NCI-H1092 (cell line): ENCODE results near the gene TEAD1.

Experiments
- DNase-seq: peaks from one replicate; lab custom pipeline; 2025; lab: John Stamatoyannopoulos, UW

TEAD1 gene

GRCh38 chr11:12666915-12667314 lies 7.3 kb upstream of the TEAD1 start:
- DNase-seq = no peak

GRCh38 chr11:12667646-12668045 lies 6.6 kb upstream of the TEAD1 start:
- DNase-seq = no peak

- DNase-seq = no peak
Measured at GRCh38 chr11:12668166-12668565, 6.1 kb upstream of the TEAD1 start.

GRCh38 chr11:12669930-12670329 lies 4.3 kb upstream of the TEAD1 start:
- DNase-seq = no peak

GRCh38 chr11:12671370-12671769 lies 2.9 kb upstream of the TEAD1 start:
- no peak for DNase-seq

- DNase-seq = no peak
Measured at GRCh38 chr11:12673601-12673923, 659 bp upstream of the TEAD1 start.

- no peak for DNase-seq
Measured at GRCh38 chr11:12674571-12674935, 332 bp downstream of the TEAD1 start.

GRCh38 chr11:12674936-12675696 lies 895 bp downstream of the TEAD1 start:
- peak; percentile 43 for DNase-seq

- no peak for DNase-seq
Measured at GRCh38 chr11:12675951-12676711, 1.9 kb downstream of the TEAD1 start.

GRCh38 chr11:12677131-12677530 lies 2.9 kb downstream of the TEAD1 start:
- no peak for DNase-seq

GRCh38 chr11:12678092-12678491 lies 3.9 kb downstream of the TEAD1 start:
- no peak for DNase-seq

- no peak for DNase-seq
Measured at GRCh38 chr11:12678991-12679390, 4.8 kb downstream of the TEAD1 start.

GRCh38 chr11:12679471-12679870 lies 5.2 kb downstream of the TEAD1 start:
- no peak for DNase-seq

- peak; percentile 70 for DNase-seq
Measured at GRCh38 chr11:12680246-12680939, 6.2 kb downstream of the TEAD1 start.

GRCh38 chr11:12680940-12681258 lies 6.7 kb downstream of the TEAD1 start:
- no peak for DNase-seq

GRCh38 chr11:12681466-12681865 lies 7.2 kb downstream of the TEAD1 start:
- no peak for DNase-seq

- DNase-seq = no peak
Measured at GRCh38 chr11:12682288-12682687, 8.1 kb downstream of the TEAD1 start.

- no peak for DNase-seq
Measured at GRCh38 chr11:12682737-12683500, 8.7 kb downstream of the TEAD1 start.

GRCh38 chr11:12683874-12684273 lies 9.7 kb downstream of the TEAD1 start:
- DNase-seq = no peak

GRCh38 chr11:12684315-12684714 lies 10.1 kb downstream of the TEAD1 start:
- no peak for DNase-seq

- DNase-seq = no peak
Measured at GRCh38 chr11:12684816-12685215, 10.6 kb downstream of the TEAD1 start.

- DNase-seq = no peak
Measured at GRCh38 chr11:12685229-12685628, 11.0 kb downstream of the TEAD1 start.
